Chondrocyte (in vitro differentiated cells): ENCODE data around the gene TUBA4A. TPM values are rescaled to one million over a fixed set of nuclear protein-coding genes. Genes with fewer than 3 reads are reported as not detected.
"Not testable (repeated sequence)": the region's sequence is repeated elsewhere in the genome, so short reads cannot be mapped to it uniquely, and the experiment has no call there.

ENCODE experiments used
- DNase-seq: peaks from one replicate; pipeline ENCODE4 v3.0.0; 2021; ENCODE audit warnings: mixed read lengths, low spot score
- H3K27ac Mint-ChIP-seq: one replicate; pipeline ENCODE4 v1.8.0; 2021; ENCODE audit warnings: mild to moderate bottlenecking, moderate library complexity, mixed read lengths; ENCODE audit not compliant: unreplicated experiment
- H3K27me3 Mint-ChIP-seq: 2 replicates; pipeline ENCODE4 v1.8.0; 2021; ENCODE audit warnings: low read depth, mixed read lengths
- H3K36me3 Mint-ChIP-seq: 2 replicates; pipeline ENCODE4 v1.8.0; 2021; ENCODE audit warnings: low read depth, mixed read lengths
- H3K4me1 Mint-ChIP-seq: 2 replicates; pipeline ENCODE4 v1.8.0; 2021; ENCODE audit warnings: low read depth, mild to moderate bottlenecking, mixed read lengths
- H3K4me3 Mint-ChIP-seq: one replicate; pipeline ENCODE4 v1.8.0; 2021; ENCODE audit warnings: mild to moderate bottlenecking, moderate library complexity, mixed read lengths; ENCODE audit not compliant: unreplicated experiment
- H3K9me3 Mint-ChIP-seq: 2 replicates; pipeline ENCODE4 v1.8.0; 2021; ENCODE audit warnings: low read depth, mixed read lengths
- CTCF ChIP-seq: fragments of 200-600 bp; sonication (generic); IDR thresholded peaks from 2 replicates; pipeline ENCODE4 v1.5.0; 2021; ENCODE audit warnings: antibody characterized with exemption, mild to moderate bottlenecking, moderate library complexity
- total RNA-seq: library from RNA; stranded (reverse); gene quantifications from 3 replicates; pipeline ENCODE4 v1.2.1, GENCODE V29; 2021

Gene TUBA4A
- total RNA-seq, 1 donor from 2014 or later = 9.4 TPM

GRCh38 chr2:219289537-219290361 lies 36.0 kb upstream of the TUBA4A start:
- no peaks in the 10 kb centered on the region for H3K9me3 Mint-ChIP-seq
- no peak for TF ChIP-seq CTCF
- peak overlapping the region; percentile 98 for H3K27ac Mint-ChIP-seq
- H3K36me3 Mint-ChIP-seq = peaks cover 2% of the 10 kb centered on the region
- H3K4me3 Mint-ChIP-seq = no peak overlapping the region
- H3K27me3 Mint-ChIP-seq = no peaks in the 10 kb centered on the region
- DNase-seq = peak; percentile 95
- H3K4me1 Mint-ChIP-seq = peaks cover 40% of the 10 kb centered on the region

GRCh38 chr2:219289195-219289536 lies 35.4 kb upstream of the TUBA4A start:
- no peaks in the 10 kb centered on the region for H3K9me3 Mint-ChIP-seq
- H3K4me1 Mint-ChIP-seq = peaks cover 37% of the 10 kb centered on the region
- H3K36me3 Mint-ChIP-seq = peaks cover 2% of the 10 kb centered on the region
- no peak overlapping the region for H3K4me3 Mint-ChIP-seq
- no peaks in the 10 kb centered on the region for H3K27me3 Mint-ChIP-seq
- peak overlapping the region; percentile 98 for H3K27ac Mint-ChIP-seq
- no peak for DNase-seq
- TF ChIP-seq CTCF = no peak

- DNase-seq = peak; percentile 47
- H3K27ac Mint-ChIP-seq = no peak overlapping the region
Measured at GRCh38 chr2:219287580-219288265, 34.0 kb upstream of the TUBA4A start.

GRCh38 chr2:219287116-219287440 lies 33.4 kb upstream of the TUBA4A start:
- peaks cover 43% of the 10 kb centered on the region for H3K4me1 Mint-ChIP-seq
- not testable (repeated sequence) for H3K9me3 Mint-ChIP-seq, H3K27me3 Mint-ChIP-seq, H3K4me3 Mint-ChIP-seq, H3K27ac Mint-ChIP-seq
- peaks cover 11% of the 10 kb centered on the region for H3K36me3 Mint-ChIP-seq
- peak; percentile 44 for DNase-seq

More at GRCh38 chr2:219287580-219288265, 34.0 kb upstream of the TUBA4A start:
- Mint-ChIP-seq H3K4me3 (no peak overlapping the region), H3K36me3 (peaks cover 9% of the 10 kb centered on the region), H3K27me3 (no peaks in the 10 kb centered on the region), H3K4me1 (peaks cover 38% of the 10 kb centered on the region), H3K9me3 (no peaks in the 10 kb centered on the region)
- TF ChIP-seq CTCF = no peak

GRCh38 chr2:219286436-219287115 lies 32.9 kb upstream of the TUBA4A start:
- no peak for TF ChIP-seq CTCF
- H3K27ac Mint-ChIP-seq = peak overlapping the region; percentile 78
- no peaks in the 10 kb centered on the region for H3K9me3 Mint-ChIP-seq
- H3K4me3 Mint-ChIP-seq = no peak overlapping the region
- DNase-seq = peak; percentile 90
- H3K27me3 Mint-ChIP-seq = no peaks in the 10 kb centered on the region
- H3K36me3 Mint-ChIP-seq = peaks cover 11% of the 10 kb centered on the region
- peaks cover 43% of the 10 kb centered on the region for H3K4me1 Mint-ChIP-seq
